ENCODE results near the gene SNX27.
"Not testable (repeated sequence)": the region's sequence is repeated elsewhere in the genome, so short reads cannot be mapped to it uniquely, and the experiment has no call there.

The SNX27 gene

DNA sequence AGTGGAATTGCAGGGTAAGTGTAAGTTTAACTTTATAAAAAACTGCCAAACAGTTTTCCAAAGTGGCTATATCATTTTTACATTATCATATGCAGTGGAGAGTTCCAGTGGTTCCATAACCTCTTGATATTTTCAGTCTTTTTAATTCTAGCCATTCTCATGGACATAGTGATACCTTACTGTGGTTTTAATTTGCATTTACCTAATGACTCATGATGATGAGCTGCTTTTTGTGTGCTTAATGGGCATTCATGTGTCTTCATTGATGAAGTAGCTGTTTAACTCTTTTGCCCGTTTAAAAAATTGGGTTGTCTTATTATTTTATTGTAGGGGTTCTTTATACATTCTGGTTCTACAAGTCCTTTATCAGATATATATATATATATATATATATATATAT, 29.4 kb downstream of the SNX27 start:
- no peak for DNase-seq (ENCODE audit: low spot score)

DNA sequence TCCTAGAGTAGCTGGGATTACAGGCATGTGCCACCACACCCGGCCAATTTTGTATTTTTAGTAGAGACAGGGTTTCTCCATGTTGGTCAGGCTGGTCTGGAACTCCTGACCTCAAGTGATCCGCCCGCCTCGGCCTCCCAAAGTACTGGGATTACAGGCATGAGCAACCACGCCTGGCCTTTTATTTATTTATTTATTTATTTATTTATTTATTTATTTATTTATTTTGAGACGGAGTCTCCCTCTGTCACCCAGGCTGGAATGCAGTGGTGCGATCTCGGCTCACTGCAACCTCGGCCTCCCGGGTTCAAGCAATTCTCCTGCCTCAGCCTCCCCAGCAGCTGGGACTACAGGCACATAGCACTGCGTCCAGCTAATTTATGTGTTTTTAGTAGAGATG, 31.2 kb downstream of the SNX27 start:
- DNase-seq (ENCODE audit: low spot score): not testable (repeated sequence)

- DNase-seq (ENCODE audit: low spot score): no peak
These were observed 32.2 kb downstream of the SNX27 start for GRCh38 chr1:151644001-151644400.

- DNase-seq (ENCODE audit: low spot score): no peak
These were observed 41.5 kb downstream of the SNX27 start for GRCh38 chr1:151653397-151653796.

DNA sequence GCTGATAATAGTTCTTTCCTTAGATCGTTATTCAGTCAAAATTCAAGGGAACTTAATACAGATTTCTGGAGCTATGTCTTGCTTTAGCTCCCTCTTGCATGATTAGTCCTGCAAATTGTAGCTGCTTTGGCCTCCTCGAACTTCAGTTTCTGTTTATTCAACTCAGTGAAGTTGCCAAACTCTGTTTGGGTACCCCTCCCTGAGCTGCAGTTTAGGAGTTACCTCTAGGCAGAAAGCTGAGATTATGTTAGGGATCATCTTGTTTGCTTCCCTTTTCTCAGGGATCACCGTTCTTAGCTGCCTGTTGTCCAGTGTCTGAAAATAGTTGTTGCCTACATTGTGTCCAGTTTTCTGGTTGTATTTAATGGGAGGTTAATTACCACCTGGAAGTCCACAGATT, 43.5 kb downstream of the SNX27 start:
- no peak for DNase-seq (ENCODE audit: low spot score)

- no peak for DNase-seq (ENCODE audit: low spot score)
These were observed 49.9 kb downstream of the SNX27 start for GRCh38 chr1:151661751-151662150.

- DNase-seq (ENCODE audit: low spot score): no peak
These were observed 56.2 kb downstream of the SNX27 start for GRCh38 chr1:151668090-151668489.

GRCh38 chr1:151670036-151670675, 58.3 kb downstream of the SNX27 start:
- not testable (repeated sequence) for DNase-seq (ENCODE audit: low spot score)

DNA sequence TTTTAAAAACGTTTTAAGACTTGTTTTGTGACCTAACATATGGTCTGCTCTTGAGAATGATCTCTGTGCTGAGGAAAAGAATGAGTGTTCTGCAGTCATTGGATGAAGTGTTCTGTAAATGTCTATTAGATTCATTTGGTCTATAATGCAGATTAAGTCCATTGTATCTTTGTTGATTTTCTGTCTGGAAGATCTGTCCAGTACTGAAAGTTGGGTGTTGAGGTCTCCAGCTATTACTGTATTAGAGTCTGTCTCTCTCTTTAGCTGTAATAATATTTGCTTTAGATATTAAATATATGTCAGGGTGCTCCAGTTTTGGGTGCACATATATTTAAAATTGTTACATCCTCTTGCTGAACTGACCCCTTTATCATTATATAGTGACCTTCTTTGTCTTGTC, 61.6 kb downstream of the SNX27 start:
- DNase-seq (ENCODE audit: low spot score): no peak

DNA sequence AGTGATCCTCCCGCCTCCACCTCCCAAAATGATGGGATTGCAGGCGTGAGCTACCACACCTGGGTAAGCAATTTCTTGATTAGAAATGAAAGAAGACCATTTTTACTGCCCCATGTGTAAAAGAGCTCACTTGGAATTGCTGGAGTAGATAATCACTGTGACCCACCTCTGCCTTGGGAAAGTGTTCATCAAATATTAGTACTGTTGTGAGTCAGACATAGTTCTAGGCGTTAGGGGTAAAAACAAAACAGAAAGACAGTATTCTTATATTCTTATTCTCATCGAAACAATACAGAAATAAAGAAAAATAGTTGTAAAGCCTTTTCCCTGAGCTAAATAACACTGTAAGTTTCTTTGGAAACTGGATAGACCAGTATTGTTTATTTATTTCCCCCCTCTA, 68.5 kb downstream of the SNX27 start:
- no peak for DNase-seq (ENCODE audit: low spot score)

DNA sequence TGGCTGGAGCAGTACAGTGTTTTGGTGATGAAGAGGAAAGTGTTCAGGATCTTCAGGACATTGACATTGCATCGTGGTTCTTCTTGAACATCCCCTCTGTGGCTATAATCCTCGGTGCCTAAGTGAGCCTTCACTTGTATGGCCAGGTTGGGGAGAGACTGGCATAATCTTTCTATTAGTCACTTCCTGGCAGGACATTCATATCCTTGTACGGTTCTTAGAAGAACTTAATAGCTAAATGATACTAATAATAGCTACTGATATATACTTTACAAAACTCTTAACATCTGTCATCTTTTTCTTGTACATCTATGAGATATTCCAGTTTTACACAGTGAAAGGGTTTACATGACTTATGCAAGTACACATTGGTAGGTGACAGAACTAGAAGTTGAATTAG, 69.0 kb downstream of the SNX27 start:
- peak; percentile 44 for DNase-seq (ENCODE audit: low spot score)

DNA sequence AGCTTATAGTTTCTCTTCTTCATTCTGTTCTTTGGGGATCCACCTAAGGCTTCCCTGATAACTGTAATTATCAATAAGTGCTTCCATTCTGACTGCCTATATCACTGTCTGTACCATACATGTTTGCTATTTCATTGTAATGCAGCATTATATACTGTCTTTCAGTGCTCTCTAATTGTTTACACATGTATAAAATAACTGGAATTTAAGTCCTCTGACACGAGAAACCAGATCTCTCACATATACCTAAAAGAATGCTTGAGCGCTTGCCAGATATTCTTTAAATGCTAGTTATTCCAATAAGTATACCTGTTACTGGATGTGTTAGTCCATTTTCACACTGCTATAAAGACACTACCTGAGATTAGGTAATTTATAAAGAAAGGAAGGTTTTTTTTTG, 70.1 kb downstream of the SNX27 start:
- DNase-seq (ENCODE audit: low spot score): no peak

- DNase-seq (ENCODE audit: low spot score): not testable (repeated sequence)
These were observed 71.1 kb downstream of the SNX27 start for GRCh38 chr1:151682901-151683300.

- no peak for DNase-seq (ENCODE audit: low spot score)
These were observed 72.3 kb downstream of the SNX27 start for GRCh38 chr1:151684128-151684527.

- DNase-seq (ENCODE audit: low spot score): no peak
These were observed 74.7 kb downstream of the SNX27 start for GRCh38 chr1:151686561-151686960.

DNA sequence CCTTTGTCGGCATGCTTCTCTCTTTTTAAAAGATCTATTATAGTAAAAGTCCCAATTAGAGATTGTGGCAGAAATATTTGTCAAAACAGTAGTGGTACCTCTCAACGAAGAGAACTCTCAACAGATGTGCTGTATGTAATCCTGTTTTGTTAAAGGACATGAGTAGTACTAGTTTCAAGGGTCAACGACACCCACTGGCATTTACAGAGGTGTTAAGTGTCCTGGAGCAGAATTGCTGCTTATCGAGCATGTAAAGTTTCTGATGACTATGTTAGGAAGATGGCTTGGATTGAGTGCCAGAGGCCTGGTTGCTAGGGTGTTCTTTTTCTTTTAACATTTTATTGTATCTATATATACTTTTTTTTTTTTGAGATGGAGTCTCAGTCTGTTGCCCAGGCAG, 77.6 kb downstream of the SNX27 start:
- DNase-seq (ENCODE audit: low spot score): no peak

DNA sequence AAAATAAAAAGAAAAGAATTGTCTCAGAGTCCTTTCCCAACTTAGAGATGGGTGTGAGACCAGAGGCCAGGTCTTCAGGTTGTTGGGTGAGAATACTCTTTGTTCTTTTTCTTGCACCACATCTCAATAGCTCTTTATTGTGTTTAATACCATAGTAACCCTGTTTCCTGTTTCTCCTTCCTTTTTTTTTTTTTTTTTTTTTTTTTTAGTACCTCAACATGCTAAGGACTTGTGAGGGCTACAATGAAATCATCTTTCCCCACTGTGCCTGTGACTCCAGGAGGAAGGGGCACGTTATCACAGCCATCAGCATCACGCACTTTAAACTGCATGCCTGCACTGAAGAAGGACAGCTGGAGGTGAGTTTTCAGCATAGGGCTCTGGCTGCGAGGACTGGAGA, 80.4 kb downstream of the SNX27 start:
- DNase-seq (ENCODE audit: low spot score): no peak

- no peak for DNase-seq (ENCODE audit: low spot score)
These were observed 81.3 kb downstream of the SNX27 start for GRCh38 chr1:151693057-151693651.

DNA sequence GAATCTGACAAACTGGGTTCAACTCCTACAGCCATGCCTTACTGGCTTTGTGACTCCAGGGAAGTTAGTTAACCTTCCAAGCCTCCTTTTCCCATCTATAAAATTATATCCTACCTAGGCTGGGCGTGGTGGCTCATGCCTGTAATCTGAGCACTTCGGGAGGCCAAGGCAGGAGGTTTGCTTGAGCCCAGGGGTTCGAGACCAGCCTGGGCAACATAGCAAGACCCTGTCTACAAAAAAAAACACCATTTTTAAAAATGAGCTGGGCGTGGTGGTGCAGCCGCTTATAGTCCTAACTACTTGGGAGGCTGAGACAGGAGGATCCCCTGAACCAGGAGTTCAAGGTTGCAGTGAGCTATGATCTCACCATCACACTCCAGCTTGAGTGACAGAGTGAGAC, 89.7 kb downstream of the SNX27 start:
- DNase-seq (ENCODE audit: low spot score): no peak

DNA sequence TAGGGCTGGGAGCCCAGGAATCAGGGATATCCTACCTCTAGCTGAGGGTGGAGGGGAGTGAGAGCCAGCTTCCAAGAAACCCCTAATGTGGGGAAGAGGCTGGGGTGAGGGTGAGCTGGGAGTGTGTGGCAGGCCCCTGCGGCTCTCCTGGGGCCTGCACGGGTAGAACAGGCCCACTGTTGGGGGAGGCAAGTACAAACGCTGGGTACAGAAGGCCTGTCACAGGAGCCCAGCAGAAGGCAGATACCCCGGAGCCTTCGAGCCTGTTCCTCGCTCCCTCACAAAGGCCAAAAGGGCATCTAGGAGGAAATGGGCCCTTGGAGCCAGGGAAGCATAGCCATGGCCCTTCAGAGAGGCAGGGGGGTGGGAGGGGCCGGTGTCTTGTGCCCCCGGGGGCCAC, 91.1 kb downstream of the SNX27 start:
- DNase-seq (ENCODE audit: low spot score): no peak

- no peak for DNase-seq (ENCODE audit: low spot score)
These were observed 92.0 kb downstream of the SNX27 start for GRCh38 chr1:151703813-151704212.

DNA sequence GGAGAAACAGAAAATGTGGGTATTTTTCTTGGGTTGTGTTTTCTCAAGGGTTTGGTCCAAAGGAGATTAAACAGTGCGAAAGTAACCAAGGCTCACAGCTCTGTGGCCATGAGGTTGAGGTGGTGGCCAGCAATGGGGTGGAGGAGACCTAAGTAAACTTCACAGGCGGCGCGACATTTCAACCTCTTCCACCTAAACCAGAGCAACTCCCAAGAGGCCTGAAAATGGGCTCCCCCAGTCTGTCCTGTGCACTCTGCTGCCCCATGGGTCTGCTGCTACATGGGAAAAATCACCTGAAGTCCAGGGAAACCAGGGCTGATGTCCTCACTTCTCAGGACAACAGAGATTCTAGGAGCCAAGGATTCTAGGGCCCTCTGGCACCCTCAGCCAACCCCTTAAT, 92.4 kb downstream of the SNX27 start:
- DNase-seq (ENCODE audit: low spot score): no peak

DNA sequence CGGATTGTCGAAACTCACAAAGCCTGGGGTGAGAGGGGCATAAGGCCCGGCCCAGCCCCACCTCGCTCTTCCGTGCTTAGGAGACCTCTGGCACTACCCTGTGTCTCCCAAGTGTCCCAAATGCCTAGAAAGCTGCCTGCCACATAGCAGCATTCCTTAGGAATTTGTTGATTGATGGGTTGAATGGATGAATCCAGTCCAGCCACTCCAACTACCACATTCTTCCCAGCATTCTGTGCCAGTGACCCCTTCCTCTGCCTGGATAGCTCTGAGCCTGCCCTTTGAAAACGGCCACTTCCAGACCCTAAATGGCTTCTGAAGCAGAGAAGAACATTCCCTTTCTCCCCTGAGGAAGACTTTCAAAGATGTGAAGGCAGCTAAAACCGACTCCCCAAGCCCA, 93.3 kb downstream of the SNX27 start:
- DNase-seq (ENCODE audit: low spot score): no peak

DNA sequence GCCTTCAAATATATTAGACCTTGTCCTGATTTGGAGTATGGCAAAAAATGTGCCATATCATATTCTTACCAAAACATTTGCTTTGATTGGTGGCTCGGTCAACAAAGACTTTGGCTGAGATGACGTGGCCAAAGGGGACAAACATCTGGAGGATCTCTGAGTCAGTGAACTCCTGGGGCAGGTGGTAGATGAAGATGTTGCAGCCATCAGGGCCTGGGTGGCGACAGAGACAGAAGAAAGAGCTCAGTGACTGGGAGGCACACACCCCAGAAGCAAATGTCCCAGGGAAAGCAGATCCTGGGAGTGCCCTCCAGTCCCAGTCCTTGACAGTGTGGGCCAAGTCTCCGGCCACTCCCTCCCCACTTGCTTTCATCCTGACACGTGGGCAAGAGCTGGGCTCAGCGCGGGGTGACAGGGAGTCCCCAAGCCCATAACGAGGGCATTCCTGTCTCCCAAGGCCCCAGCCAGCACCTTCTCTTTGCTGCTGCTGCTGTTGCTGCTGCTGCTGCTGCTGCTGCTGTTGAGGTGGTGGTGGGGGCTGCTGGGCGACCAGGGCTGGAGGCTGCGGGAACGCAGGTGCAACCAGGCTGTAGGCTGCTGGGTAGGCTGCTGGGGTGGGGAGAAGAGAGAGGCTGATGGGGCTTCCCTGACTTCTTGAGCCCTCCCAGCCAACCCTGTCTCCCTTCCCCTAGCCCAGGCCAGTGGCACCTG, 94.1 kb downstream of the SNX27 start:
- DNase-seq (ENCODE audit: low spot score): no peak
